ENCODE measurements around the gene PPM1N.

PPM1N gene

DNA sequence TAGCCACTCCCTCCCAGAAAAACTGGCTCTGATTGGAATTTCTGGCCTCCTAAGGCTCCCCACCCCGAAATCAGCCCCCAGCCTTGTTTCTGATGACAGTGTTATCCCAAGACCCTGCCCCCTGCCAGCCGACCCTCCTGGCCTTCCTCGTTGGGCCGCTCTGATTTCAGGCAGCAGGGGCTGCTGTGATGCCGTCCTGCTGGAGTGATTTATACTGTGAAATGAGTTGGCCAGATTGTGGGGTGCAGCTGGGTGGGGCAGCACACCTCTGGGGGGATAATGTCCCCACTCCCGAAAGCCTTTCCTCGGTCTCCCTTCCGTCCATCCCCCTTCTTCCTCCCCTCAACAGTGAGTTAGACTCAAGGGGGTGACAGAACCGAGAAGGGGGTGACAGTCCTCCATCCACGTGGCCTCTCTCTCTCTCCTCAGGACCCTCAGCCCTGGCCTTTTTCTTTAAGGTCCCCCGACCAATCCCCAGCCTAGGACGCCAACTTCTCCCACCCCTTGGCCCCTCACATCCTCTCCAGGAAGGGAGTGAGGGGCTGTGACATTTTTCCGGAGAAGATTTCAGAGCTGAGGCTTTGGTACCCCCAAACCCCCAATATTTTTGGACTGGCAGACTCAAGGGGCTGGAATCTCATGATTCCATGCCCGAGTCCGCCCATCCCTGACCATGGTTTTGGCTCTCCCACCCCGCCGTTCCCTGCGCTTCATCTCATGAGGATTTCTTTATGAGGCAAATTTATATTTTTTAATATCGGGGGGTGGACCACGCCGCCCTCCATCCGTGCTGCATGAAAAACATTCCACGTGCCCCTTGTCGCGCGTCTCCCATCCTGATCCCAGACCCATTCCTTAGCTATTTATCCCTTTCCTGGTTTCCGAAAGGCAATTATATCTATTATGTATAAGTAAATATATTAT is 24.3 kb upstream of the PPM1N start:
- TF ChIP-seq SPI1 (IDR thresholded peaks at IDR 0.05; ENCODE audit: low read depth, low read length) (no peak), POLR2AphosphoS5 (IDR thresholded peaks at IDR 0.05; ENCODE audit: low read depth, low read length) (no peak), TAF1 (IDR thresholded peaks at IDR 0.05; ENCODE audit: low read depth, low read length) (no peak)
- FAIRE-seq, result no peak
- no peak for DNase-seq (ENCODE audit: insufficient read length, low spot score)

DNA sequence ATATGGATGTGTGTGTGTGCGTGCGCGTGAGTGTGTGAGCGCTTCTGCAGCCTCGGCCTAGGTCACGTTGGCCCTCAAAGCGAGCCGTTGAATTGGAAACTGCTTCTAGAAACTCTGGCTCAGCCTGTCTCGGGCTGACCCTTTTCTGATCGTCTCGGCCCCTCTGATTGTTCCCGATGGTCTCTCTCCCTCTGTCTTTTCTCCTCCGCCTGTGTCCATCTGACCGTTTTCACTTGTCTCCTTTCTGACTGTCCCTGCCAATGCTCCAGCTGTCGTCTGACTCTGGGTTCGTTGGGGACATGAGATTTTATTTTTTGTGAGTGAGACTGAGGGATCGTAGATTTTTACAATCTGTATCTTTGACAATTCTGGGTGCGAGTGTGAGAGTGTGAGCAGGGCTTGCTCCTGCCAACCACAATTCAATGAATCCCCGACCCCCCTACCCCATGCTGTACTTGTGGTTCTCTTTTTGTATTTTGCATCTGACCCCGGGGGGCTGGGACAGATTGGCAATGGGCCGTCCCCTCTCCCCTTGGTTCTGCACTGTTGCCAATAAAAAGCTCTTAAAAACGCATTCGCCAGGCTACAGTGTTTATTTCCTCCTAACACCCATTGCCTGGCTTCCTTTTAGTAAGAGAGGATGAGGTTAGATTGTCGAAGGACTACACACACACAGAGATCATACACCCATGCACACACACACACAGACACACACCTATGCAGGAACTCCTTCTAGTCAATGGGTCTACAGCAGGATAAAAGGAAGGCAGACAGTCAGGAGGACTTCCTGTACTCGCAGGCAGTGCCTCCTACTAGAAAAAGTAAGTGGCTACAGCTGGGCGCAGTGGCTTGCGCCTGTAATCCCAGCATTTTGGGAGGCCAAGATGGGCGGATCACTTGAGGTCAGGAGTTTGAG is 23.4 kb upstream of the PPM1N start:
- DNase-seq (ENCODE audit: insufficient read length, low spot score) (no peak), FAIRE-seq (no peak)
- no peak for TF ChIP-seq POLR2AphosphoS5 (IDR thresholded peaks at IDR 0.05; ENCODE audit: low read depth, low read length)
- TF ChIP-seq SPI1 (IDR thresholded peaks at IDR 0.05; ENCODE audit: low read depth, low read length), result no peak
- TF ChIP-seq POU2F2 (IDR thresholded peaks at IDR 0.05; ENCODE audit: low read depth, low read length), result no peak
- TF ChIP-seq PAX5 (IDR thresholded peaks at IDR 0.05; ENCODE audit: insufficient read depth, low read length, severe bottlenecking), result no peak
- no peak for TF ChIP-seq TAF1 (IDR thresholded peaks at IDR 0.05; ENCODE audit: low read depth, low read length)
- no peak for TF ChIP-seq POLR2A (IDR thresholded peaks at IDR 0.05; ENCODE audit: low read depth, low read length)

DNA sequence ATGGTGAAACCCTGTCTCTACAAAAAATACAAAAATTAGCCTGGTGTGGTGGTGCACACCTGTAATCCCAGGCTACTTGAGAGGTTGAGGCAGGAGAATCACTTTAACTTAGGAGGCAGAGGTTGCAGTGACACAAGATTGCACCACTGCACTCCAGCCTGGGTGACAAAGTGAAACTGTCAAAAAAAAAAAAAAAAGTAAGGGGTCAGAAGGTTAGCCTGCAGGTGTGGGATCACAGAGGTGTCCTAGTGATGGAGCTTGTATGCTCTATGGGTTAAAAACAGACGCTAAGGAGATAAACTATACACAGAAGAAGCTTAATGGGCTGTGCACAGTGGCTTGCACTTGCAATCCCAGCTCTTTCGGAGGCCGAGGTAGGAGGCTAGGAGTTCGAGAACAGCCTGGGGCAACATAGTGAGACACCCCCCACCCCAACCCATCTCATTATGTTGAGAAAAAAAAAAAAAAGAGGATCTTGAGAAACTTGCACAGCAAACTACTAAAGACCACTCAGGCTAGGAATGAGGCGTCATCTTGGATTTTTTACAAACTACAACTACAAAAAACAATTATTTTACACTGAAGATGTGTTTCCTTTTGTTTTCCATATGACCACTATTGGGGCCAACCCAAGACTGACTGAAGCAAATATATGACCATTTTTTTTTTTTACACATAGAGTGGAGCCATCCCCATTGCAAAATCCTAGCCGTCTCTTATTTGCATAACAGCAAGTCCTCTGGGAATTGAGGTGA is 22.5 kb upstream of the PPM1N start:
- no peak for TF ChIP-seq POLR2AphosphoS5 (IDR thresholded peaks at IDR 0.05; ENCODE audit: low read depth, low read length)
- DNase-seq (ENCODE audit: insufficient read length, low spot score), result no peak
- FAIRE-seq, result no peak

DNA sequence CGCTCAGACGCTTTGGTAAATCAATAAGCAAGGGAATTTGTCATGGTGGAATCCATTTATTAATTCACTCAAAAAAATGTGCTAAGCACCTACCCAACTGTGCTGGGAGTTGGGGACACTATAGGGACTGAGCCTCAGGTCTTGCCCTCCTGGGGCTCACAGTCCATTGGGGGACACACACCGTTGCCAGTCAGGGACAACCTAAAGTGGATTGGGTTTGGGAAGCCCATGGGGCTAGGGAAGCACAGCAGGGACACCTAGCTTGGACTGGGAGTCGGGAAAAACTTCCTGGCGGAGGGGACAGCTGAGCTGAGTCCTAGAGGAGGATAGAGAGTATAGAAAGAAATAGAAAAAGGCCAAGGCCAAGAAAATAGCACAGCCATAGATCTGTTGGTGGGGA is 21.9 kb upstream of the PPM1N start:
- DNase-seq (ENCODE audit: insufficient read length, low spot score) (no peak), FAIRE-seq (no peak)

DNA sequence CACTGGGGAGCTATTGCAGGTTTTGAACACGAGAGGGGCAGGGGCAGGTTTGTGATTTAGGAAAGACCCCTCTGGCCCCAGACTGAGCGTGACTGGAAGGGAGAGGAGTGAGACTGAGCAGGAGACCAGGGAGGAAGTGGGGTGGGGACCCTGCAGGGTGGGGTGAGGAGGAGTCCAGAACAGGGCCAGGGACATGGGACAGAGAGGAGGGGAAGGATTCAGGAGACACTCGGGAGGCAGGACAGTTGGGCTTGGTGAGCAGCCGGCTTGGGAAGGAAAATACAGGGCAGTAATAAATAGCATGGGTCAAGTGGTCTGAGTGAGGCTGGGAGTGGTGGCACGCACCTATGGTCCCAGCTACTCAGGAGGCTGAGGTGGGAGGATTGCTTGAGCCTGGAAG is 21.1 kb upstream of the PPM1N start:
- no peak for FAIRE-seq
- TF ChIP-seq SPI1 (IDR thresholded peaks at IDR 0.05; ENCODE audit: low read depth, low read length) (no peak), PAX5 (IDR thresholded peaks at IDR 0.05; ENCODE audit: insufficient read depth, low read length, severe bottlenecking) (no peak)

More for the DNA sequence above, 21.9 kb upstream of the PPM1N start:
- TF ChIP-seq SPI1 (IDR thresholded peaks at IDR 0.05; ENCODE audit: low read depth, low read length), result no peak

DNA sequence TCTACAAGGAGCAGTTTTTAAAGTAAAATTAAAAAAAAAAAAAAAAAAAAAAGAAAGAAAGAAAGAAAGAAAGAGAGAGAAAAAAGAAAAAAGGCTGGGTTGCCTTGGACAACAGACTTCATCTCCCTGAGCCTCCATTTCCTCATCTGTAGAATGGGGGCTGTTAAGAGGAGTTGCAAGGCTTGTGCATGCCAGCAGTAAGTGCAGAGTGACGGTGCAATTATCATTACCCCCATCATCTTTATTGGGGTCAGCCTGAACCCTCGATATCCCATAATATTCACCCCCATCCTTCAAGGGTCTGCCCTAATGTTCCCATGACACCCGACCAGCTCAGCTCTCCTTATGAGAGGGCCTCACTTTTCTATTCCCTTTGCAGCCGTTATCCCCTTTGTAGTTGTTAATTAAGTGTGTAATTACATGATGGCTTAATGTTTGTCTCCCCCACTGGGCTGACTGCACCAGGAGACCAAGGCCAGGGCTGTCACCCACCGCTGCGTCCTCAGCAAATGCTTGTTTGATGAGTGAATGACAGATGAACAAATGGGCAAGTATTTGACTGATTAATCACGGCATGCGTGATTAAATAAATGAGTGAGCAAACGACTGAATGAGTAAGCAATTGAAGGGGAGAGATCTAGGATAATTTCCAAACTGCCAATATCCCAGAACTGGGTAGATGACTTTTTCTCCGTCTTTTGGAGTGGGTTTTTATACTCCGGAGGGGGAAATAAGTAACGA is 20.4 kb upstream of the PPM1N start:
- FAIRE-seq, result no peak
- DNase-seq (ENCODE audit: insufficient read length, low spot score), result no peak
- TF ChIP-seq TAF1 (IDR thresholded peaks at IDR 0.05; ENCODE audit: low read depth, low read length) (no peak), POLR2A (IDR thresholded peaks at IDR 0.05; ENCODE audit: low read depth, low read length) (no peak), POLR2AphosphoS5 (IDR thresholded peaks at IDR 0.05; ENCODE audit: low read depth, low read length) (no peak), POU2F2 (IDR thresholded peaks at IDR 0.05; ENCODE audit: low read depth, low read length) (no peak), SPI1 (IDR thresholded peaks at IDR 0.05; ENCODE audit: low read depth, low read length) (no peak)

More for the DNA sequence above, 21.1 kb upstream of the PPM1N start:
- DNase-seq (ENCODE audit: insufficient read length, low spot score), result no peak

DNA sequence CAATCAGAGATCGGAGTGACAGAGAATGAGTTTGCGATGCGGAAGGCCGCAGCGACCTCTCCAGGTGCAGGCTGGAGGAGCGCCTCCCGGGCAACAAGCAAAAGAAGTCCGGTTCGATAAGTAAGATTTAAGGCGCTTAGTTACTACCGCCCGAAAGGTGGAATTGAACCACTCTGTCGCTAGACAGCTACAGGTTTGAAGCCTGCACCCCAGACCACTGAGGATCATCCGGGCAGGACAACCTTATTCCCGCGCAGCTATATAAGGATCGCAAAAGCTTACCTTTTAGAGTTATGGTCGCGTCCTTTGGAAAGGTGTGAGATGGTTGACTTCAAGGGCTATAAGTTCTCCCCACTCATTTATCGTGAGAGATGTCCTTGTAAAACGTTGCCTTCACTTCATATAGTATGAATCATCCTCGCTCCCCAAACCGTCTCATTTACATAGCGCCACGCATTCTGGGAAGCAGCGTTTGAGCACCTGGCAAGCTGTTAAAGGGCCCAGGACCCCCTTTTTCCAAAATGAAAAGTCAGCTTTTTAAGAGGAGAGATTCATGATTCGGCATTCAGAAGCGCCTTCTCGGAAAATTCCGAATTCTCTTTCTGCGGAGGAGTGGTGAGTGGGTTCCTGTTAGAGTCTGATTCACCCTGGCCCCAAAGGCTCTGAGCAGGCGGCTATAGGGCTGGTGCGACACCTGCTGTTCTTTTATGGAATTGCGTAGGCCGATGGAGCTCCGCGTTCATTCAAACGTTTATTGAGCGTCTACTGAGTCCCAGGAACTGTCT is 19.6 kb upstream of the PPM1N start:
- TF ChIP-seq POLR2A (IDR thresholded peaks at IDR 0.05; ENCODE audit: low read depth, low read length) (peak; percentile 75), PAX5 (IDR thresholded peaks at IDR 0.05; ENCODE audit: insufficient read depth, low read length, severe bottlenecking) (no peak), POLR2AphosphoS5 (IDR thresholded peaks at IDR 0.05; ENCODE audit: low read depth, low read length) (peak; percentile 68), POU2F2 (IDR thresholded peaks at IDR 0.05; ENCODE audit: low read depth, low read length) (peak; percentile 100)
- DNase-seq (ENCODE audit: insufficient read length, low spot score), result peak; percentile 68
- FAIRE-seq, result peak; percentile 96

DNA sequence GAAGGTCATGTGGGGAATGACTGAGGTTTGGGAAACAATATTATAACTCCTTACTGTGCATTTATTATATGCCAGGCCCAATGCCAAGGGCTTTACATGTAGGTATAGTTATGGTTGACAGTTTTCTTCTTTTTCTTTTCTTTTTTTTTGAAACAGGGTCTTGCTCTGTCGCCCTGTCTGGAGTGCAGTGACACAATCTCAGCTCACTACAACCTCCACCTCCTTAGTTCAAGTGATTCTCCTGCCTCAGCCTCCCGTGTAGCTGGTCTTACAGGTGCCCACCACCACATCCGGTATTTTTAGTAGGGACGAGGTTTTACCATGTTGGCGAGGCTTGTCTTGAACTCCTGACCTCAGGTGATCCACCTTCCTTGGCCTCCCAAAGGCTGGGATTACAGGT is 15.2 kb upstream of the PPM1N start:
- TF ChIP-seq POLR2A (IDR thresholded peaks at IDR 0.05; ENCODE audit: low read depth, low read length) (no peak), POU2F2 (IDR thresholded peaks at IDR 0.05; ENCODE audit: low read depth, low read length) (no peak), SPI1 (IDR thresholded peaks at IDR 0.05; ENCODE audit: low read depth, low read length) (no peak), PAX5 (IDR thresholded peaks at IDR 0.05; ENCODE audit: insufficient read depth, low read length, severe bottlenecking) (no peak), POLR2AphosphoS5 (IDR thresholded peaks at IDR 0.05; ENCODE audit: low read depth, low read length) (no peak), TAF1 (IDR thresholded peaks at IDR 0.05; ENCODE audit: low read depth, low read length) (no peak)
- DNase-seq (ENCODE audit: insufficient read length, low spot score), result no peak
- no peak for FAIRE-seq

Data from GM12891 (cell line).